K562 (cell line): ENCODE measurements around the gene SLC6A8. TPM values are rescaled to one million over a fixed set of nuclear protein-coding genes. Genes with fewer than 3 reads are reported as not detected.

Source experiments
- ATAC-seq: fragments of 200-7000 bp; cut with Tn5 transposase; 3 replicates; pipeline ENCODE4 v1.9.1; 2020; ENCODE audit warnings: moderate library complexity
- BruUV-seq: library from RNA; stranded (reverse); fragments of 400-500 nt; replicated peaks from 2 replicates; lab custom pipeline; 2021; lab: Mats Ljungman, UMichigan
- CTCF ChIA-PET: fragments of 300-600 bp; formaldehyde crosslinking; extraction: SDS; loops from one replicate; lab custom pipeline; 2021; ENCODE audit warnings: low intra/inter-chr PET ratio; lab: Yijun Ruan, JAX
- POLR2A ChIA-PET: fragments of 300-600, 350-650 bp; sonication (Branson Sonifier 250); formaldehyde crosslinking; extraction: SDS; loops from one replicate; lab custom pipeline; 2021; ENCODE audit warnings: antibody characterized with exemption, inconsistent platforms; lab: Yijun Ruan, JAX
- DNase-seq, 4 experiments: peaks; one replicate each; pipeline versions ENCODE4 v3.0.0 to v3.0.0-alpha.2; 2011 to 2018; ENCODE audit warnings: low spot score in 3 of 4, mixed read lengths in 3 of 4; ENCODE audit errors: extremely low read depth in 1 of 4
- FAIRE-seq: peaks from 2 replicates; lab custom pipeline; 2011; peaks lifted over from hg19 to GRCh38; lab: Jason Lieb, UNC
- H2AFZ ChIP-seq: 2 replicates; pipeline ENCODE4 v1.6.0; 2011; ENCODE audit warnings: low read depth, low read length, control low read depth, inconsistent platforms
- H3K27ac ChIP-seq: fragments of 200-600 bp; 3 replicates; pipeline ENCODE4 v1.8.0; 2011; ENCODE audit warnings: low read depth, mild to moderate bottlenecking, control low read depth, inconsistent platforms, low read length, moderate library complexity, mixed read lengths; ENCODE audit errors: extremely low read depth
- H3K27me3 ChIP-seq, 2 experiments: fragments of 300-600 bp in 1 of 2; 2 replicates in 1 of 2; 3 replicates in 1 of 2; pipeline versions ENCODE4 v1.6.0 to v1.8.0; 2011; ENCODE audit warnings: inconsistent platforms in 2 of 2, low read length in 2 of 2, mild to moderate bottlenecking in 1 of 2, mixed read lengths in 1 of 2, moderate library complexity in 1 of 2; ENCODE audit not compliant: control insufficient read depth in 2 of 2, insufficient read depth in 2 of 2
- H3K36me3 ChIP-seq: fragments of 300-600 bp; 3 replicates; pipeline ENCODE4 v1.8.0; 2011; ENCODE audit warnings: mild to moderate bottlenecking, low read length, inconsistent platforms; ENCODE audit not compliant: control insufficient read depth, insufficient read depth
- H3K4me1 ChIP-seq, 2 experiments: fragments of 200-600 bp in 1 of 2; replicated peaks in 1 of 2; 2 replicates in 1 of 2; 3 replicates in 1 of 2; pipeline versions ENCODE4 v1.5.1 to v1.8.0; 2011; ENCODE audit warnings: inconsistent platforms in 2 of 2, low read length in 2 of 2, mild to moderate bottlenecking in 1 of 2, mixed read lengths in 1 of 2, moderate library complexity in 1 of 2; ENCODE audit not compliant: control insufficient read depth in 2 of 2, insufficient read depth in 2 of 2
- H3K4me2 ChIP-seq: 2 replicates; pipeline ENCODE4 v1.6.1; 2011; ENCODE audit warnings: low read length, control low read depth, inconsistent platforms, mixed read lengths; ENCODE audit not compliant: insufficient read depth
- H3K4me3 ChIP-seq: fragments of 200-600 bp; sonication (generic), shearing (Covaris generic); 2 replicates; pipeline ENCODE4 v1.5.1; 2016; ENCODE audit warnings: control low read depth, inconsistent platforms
- H3K79me2 ChIP-seq: fragments of 200-600 bp; 3 replicates; pipeline ENCODE4 v1.8.0; 2011; ENCODE audit warnings: low read length, inconsistent platforms; ENCODE audit not compliant: control insufficient read depth, insufficient read depth
- H3K9ac ChIP-seq, 2 experiments: 2 replicates each; pipeline versions ENCODE4 v1.6.0 to v1.6.1; 2011; ENCODE audit warnings: low read depth in 2 of 2, low read length in 2 of 2, control low read depth in 1 of 2, inconsistent platforms in 1 of 2, mild to moderate bottlenecking in 1 of 2, mixed read lengths in 1 of 2; ENCODE audit not compliant: insufficient read depth in 1 of 2
- H3K9me1 ChIP-seq: one replicate; pipeline ENCODE4 v1.6.0; 2011; ENCODE audit warnings: inconsistent platforms, mild to moderate bottlenecking, low read length, moderate library complexity; ENCODE audit not compliant: control insufficient read depth, insufficient read depth
- H3K9me3 ChIP-seq: replicated peaks from 2 replicates; pipeline ENCODE4 v1.5.1; 2011; ENCODE audit warnings: low read depth, low read length, inconsistent platforms; ENCODE audit not compliant: control insufficient read depth, insufficient read depth
- H4K20me1 ChIP-seq: replicated peaks from 2 replicates; pipeline ENCODE4 v1.6.1; 2011; ENCODE audit warnings: low read length, inconsistent platforms, mixed read lengths; ENCODE audit not compliant: control insufficient read depth, insufficient read depth
- C11orf30 ChIP-seq: fragments of 450-650 bp; IDR thresholded peaks from 2 replicates; pipeline ENCODE4 v1.6.1; 2016; ENCODE audit warnings: low read depth, mild to moderate bottlenecking
- CREB1 ChIP-seq, 2 experiments: sonication (generic) in 1 of 2; formaldehyde crosslinking in 1 of 2; IDR thresholded peaks; 2 replicates each; pipeline versions ENCODE4 v1.6.1 to v1.8.0; 2012 to 2022; ENCODE audit warnings: inconsistent platforms in 1 of 2, mild to moderate bottlenecking in 1 of 2, missing genetic modification reagents in 1 of 2, moderate library complexity in 1 of 2
- CXXC5 ChIP-seq: fragments of 250-450 bp; sonication (Bioruptor Pico); IDR thresholded peaks from 2 replicates; pipeline ENCODE4 v1.8.0; 2022; ENCODE audit warnings: inconsistent platforms, mild to moderate bottlenecking, moderate library complexity
- HDGF ChIP-seq: fragments of 450-650 bp; IDR thresholded peaks from 2 replicates; pipeline ENCODE4 v1.6.1; 2016
- KDM5B ChIP-seq: fragments of 200-600 bp; sonication (generic); IDR thresholded peaks from 2 replicates; pipeline ENCODE4 v1.6.1; 2012; ENCODE audit warnings: low read depth, mild to moderate bottlenecking, moderate library complexity, low read length, control low read depth, inconsistent platforms; ENCODE audit not compliant: insufficient replicate concordance
- KLF1 ChIP-seq: fragments of 450-650 bp; IDR thresholded peaks from 2 replicates; pipeline ENCODE4 v1.6.1; 2016; ENCODE audit warnings: missing genetic modification characterization, missing compliant biosample characterization
- TAL1 ChIP-seq: fragments of 450-650 bp; IDR thresholded peaks from 2 replicates; pipeline ENCODE4 v1.6.1; 2016; ENCODE audit warnings: mild to moderate bottlenecking
- TCF3 ChIP-seq: sonication (generic); formaldehyde crosslinking; IDR thresholded peaks from 2 replicates; pipeline ENCODE4 v1.4.0; 2020; ENCODE audit warnings: mild to moderate bottlenecking, missing genetic modification reagents
- ZBTB17 ChIP-seq: fragments of 450-650 bp; formaldehyde crosslinking; IDR thresholded peaks from 2 replicates; pipeline ENCODE4 v1.4.0; 2020; ENCODE audit warnings: mild to moderate bottlenecking
- ZC3H4 ChIP-seq: sonication (generic); formaldehyde crosslinking; IDR thresholded peaks from 2 replicates; pipeline ENCODE4 v1.9.0; 2021; ENCODE audit warnings: missing genetic modification reagents, borderline replicate concordance
- WGBS: fragments of 100-300 bp; shearing (Covaris generic); methylation state at CpG from one replicate; pipeline ENCODE4 v1.1.6; 2016; ENCODE audit warnings: low coverage, mixed read lengths; ENCODE audit not compliant: insufficient coverage; ENCODE audit errors: missing lambda C conversion rate; 5-methylcytosine and 5-hydroxymethylcytosine counted together
- in situ Hi-C: fragments of 300-500 bp; cut with MboI; formaldehyde crosslinking; loops from 4 replicates; pipeline ENCODE4 v1.15.0; 2018; ENCODE audit warnings: inconsistent platforms, mixed read lengths
- intact Hi-C: fragments of 100-400 bp; cut with micrococcal nuclease; formaldehyde crosslinking; loops from 2 replicates; pipeline ENCODE4 v1.14.2; 2022
- polyA plus RNA-seq, 8 experiments: library from polyadenylated mRNA; depleted of rRNA in 4 of 8; stranded (reverse) in 5 of 8; unstranded in 3 of 8; fragments of >200 nt; fragmentation: Nextera tagmentation in 2 of 8; fragmentation: Illumina TruSeq in 1 of 8; extraction: Ambion mirVana in 2 of 8; extraction: Trizol in 1 of 8; gene quantifications; 2 replicates each; pipeline versions ENCODE4 v1.2.1 to v1.2.3, GENCODE V29; 2011 to 2014; ENCODE audit warnings: inconsistent platforms in 1 of 8, missing spikeins in 1 of 8
- total RNA-seq, 7 experiments: library from RNA; depleted of rRNA in 6 of 7; stranded (reverse); fragments of >200 nt in 6 of 7; fragmentation: Illumina TruSeq in 2 of 7; extraction: Trizol in 2 of 7; gene quantifications; 2 replicates each; pipeline versions ENCODE4 v1.2.1 to v1.2.3, GENCODE V29; 2011 to 2021; ENCODE audit warnings: low replicate concordance in 1 of 7
- TF ChIP-seq, protein P1 (sequence below): sonication (generic); formaldehyde crosslinking; IDR thresholded peaks from 2 replicates; pipeline ENCODE4 v1.8.0; 2022; ENCODE audit warnings: mild to moderate bottlenecking, low read depth, missing genetic modification reagents
- TF ChIP-seq, protein P2 (sequence below), 3 experiments: IDR thresholded peaks in 2 of 3; conservative IDR thresholded peaks in 1 of 3; 2 replicates each; pipeline ENCODE4 v1.5.1; 2011 to 2012; ENCODE audit warnings: low read length in 3 of 3, mild to moderate bottlenecking in 3 of 3, control low read depth in 2 of 3, improper control_type of control experiment in 1 of 3, inconsistent platforms in 1 of 3, low read depth in 1 of 3, mixed read lengths in 1 of 3, moderate library complexity in 1 of 3; ENCODE audit not compliant: insufficient read depth in 2 of 3
- TF ChIP-seq, protein P3 (sequence below), 2 experiments: fragments of 450-650 bp in 1 of 2; sonication (generic) in 1 of 2; formaldehyde crosslinking in 1 of 2; IDR thresholded peaks in 1 of 2; conservative IDR thresholded peaks in 1 of 2; 2 replicates each; pipeline versions ENCODE4 v1.6.1 to v1.8.1; 2016 to 2023; ENCODE audit warnings: mild to moderate bottlenecking in 2 of 2, moderate library complexity in 2 of 2, inconsistent platforms in 1 of 2, missing genetic modification reagents in 1 of 2

Gene SLC6A8
- total and polyA plus RNA-seq, 9 of the 15 experiments (the other 6 are each of a cell fraction or from before 2014, with no cell fraction given) = 0.68 to 144 (median 34.3) TPM

DNA sequence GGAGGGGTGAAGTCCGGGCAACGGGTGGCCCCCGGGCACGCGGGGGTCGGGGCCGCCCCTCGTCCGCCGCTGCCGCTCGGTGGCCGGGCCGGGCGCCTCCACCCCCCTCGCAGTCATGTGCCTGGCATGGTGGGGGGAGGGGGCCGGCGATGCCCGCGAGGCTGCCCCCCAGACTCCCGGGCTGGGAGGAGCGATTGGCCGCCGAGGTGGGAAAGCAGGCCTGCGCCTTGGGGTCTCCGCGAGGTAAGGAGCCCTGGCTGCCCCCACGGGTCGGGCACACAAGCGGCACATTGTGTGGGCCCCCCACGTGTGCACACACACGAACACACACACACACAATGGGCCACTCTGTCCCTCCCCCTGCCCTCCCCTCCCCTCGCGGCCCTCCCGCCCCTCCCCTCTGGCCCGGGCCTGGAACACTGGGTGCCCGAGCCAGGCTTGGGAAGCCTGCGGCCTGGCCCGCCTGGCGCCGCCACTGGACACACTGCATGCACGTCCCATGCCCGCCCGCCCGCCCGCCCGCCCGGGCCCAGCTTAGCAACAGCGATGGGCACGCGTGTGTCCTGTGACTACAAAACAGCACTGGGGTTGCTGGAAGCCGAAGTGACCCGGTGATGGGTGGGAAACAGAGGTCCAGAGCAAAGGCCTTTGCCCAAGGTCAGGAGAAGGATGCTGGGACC lies 1.3 kb downstream of the SLC6A8 start (continued):
- TF ChIP-seq, protein P1, sequence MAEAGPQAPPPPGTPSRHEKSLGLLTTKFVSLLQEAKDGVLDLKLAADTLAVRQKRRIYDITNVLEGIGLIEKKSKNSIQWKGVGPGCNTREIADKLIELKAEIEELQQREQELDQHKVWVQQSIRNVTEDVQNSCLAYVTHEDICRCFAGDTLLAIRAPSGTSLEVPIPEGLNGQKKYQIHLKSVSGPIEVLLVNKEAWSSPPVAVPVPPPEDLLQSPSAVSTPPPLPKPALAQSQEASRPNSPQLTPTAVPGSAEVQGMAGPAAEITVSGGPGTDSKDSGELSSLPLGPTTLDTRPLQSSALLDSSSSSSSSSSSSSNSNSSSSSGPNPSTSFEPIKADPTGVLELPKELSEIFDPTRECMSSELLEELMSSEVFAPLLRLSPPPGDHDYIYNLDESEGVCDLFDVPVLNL (CRISPR knock-in tag) = no peak

DNA sequence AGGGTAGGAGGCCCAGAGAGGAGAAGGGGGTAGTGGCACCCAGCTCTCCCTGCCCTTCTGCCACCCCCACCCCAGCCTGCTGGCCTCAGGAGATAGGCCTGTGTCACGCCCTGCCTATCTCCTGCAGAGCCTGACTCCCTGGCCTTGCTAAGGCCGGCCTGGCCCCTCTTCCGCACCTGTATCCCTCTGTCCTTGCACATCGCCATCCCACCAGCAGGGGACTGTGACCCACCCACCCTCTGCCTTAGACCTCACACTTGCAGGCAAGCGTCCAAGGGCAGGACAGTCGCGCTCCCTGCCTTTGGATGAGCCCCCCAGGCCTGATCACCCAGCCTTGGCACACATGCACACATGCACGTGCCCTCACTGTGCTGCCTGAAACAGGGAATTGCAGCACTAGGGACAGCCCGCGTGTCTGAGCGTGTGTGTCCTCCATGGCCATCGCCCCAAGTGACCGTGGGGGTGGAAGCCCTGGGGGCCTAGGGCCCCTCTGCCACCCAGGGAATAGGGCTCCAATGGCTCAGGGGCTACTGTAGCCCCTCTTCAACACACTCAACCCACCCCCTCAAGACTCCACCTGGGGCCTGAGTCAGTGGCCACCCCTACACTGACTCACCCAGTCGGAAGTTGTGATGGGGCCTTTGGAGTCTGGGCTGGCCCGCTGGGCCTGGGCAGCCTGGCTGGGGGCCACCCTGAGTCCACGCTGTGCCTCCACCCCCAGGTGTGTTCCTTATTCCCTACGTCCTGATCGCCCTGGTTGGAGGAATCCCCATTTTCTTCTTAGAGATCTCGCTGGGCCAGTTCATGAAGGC lies 2.1 kb downstream of the SLC6A8 start:
- peak overlapping the region; percentile 32; the same call in 1 of the 3 replicates for H3K27ac ChIP-seq
- ChIA-PET CTCF (no interaction called here), POLR2A (interaction anchor here (0.8 kb wide), 1 partner anchor 19 kb away, joined by 4 read pairs; no protein-coding TSS in a partner anchor)
- TSS peak; percentile 48 for BruUV-seq
- FAIRE-seq (peak; percentile 15), ATAC-seq (peak; percentile 70), DNase-seq (peak; percentile 56 to 79 (median 64))
- peaks cover 4% of the 10 kb centered on the region for H3K9me1 ChIP-seq
- peaks cover 37% of the 10 kb centered on the region for H3K79me2 ChIP-seq
- H3K4me2 ChIP-seq = peak overlapping the region; percentile 82
- H3K4me1 ChIP-seq = peaks cover 16 to 85% of the 10 kb centered on the region in 2 experiments; a peak in 4 of 5 replicates
- WGBS = 37% methylated on average over 13 of the region's 19 CpGs
- peak overlapping the region; percentile 60 to 90 for H3K9ac ChIP-seq
- no peaks in the 10 kb centered on the region for H3K27me3 ChIP-seq
- peak overlapping the region; percentile 39 for H3K4me3 ChIP-seq
- peaks cover 46% of the 10 kb centered on the region; the same call in 1 of the 3 replicates for H3K36me3 ChIP-seq
- no peaks in the 10 kb centered on the region for H3K9me3 ChIP-seq
- H4K20me1 ChIP-seq = peaks cover 13% of the 10 kb centered on the region
- no peak overlapping the region for H2AFZ ChIP-seq
- intact Hi-C loops = no loop called here
- in situ Hi-C loops = no loop called here
- TF ChIP-seq KLF1 (tag) (no peak; the same call in 1 of the 2 replicates), CREB1 (IDR thresholded peaks at IDR 0.05) (peak; percentile 22; the same call in 1 of the 2 replicates), CREB1 (CRISPR knock-in tag; IDR thresholded peaks at IDR 0.05) (no peak), TCF3 (CRISPR knock-in tag) (peak; percentile 73), C11orf30 (no peak), ZBTB17 (no peak), HDGF (0 out of 2 replicates have a peak, but pooled peaks have one; percentile 60), KDM5B (peak; percentile 36), ZC3H4 (peak; percentile 83; the same call in 1 of the 2 replicates), CXXC5 (CRISPR knock-in tag) (0 out of 2 replicates have a peak, but pooled peaks have one; percentile 19), TAL1 (peak; percentile 62)
- TF ChIP-seq, protein P2, sequence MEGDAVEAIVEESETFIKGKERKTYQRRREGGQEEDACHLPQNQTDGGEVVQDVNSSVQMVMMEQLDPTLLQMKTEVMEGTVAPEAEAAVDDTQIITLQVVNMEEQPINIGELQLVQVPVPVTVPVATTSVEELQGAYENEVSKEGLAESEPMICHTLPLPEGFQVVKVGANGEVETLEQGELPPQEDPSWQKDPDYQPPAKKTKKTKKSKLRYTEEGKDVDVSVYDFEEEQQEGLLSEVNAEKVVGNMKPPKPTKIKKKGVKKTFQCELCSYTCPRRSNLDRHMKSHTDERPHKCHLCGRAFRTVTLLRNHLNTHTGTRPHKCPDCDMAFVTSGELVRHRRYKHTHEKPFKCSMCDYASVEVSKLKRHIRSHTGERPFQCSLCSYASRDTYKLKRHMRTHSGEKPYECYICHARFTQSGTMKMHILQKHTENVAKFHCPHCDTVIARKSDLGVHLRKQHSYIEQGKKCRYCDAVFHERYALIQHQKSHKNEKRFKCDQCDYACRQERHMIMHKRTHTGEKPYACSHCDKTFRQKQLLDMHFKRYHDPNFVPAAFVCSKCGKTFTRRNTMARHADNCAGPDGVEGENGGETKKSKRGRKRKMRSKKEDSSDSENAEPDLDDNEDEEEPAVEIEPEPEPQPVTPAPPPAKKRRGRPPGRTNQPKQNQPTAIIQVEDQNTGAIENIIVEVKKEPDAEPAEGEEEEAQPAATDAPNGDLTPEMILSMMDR (IDR thresholded peaks at IDR 0.05 in 2 of 3, conservative IDR thresholded peaks at IDR 0.05 in 1 of 3; ENCODE audit: insufficient read depth in 2 of 3, low read depth in 1 of 3, low read length in 3 of 3) = peak; percentile 34 to 52 (median 35); a peak in 5 of 6 replicates
- TF ChIP-seq, protein P3, sequence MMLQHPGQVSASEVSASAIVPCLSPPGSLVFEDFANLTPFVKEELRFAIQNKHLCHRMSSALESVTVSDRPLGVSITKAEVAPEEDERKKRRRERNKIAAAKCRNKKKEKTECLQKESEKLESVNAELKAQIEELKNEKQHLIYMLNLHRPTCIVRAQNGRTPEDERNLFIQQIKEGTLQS (IDR thresholded peaks at IDR 0.05) = peak; percentile 15; the same call in 1 of the 2 replicates
- TF ChIP-seq, protein P3 (CRISPR knock-in tag; conservative IDR thresholded peaks at IDR 0.05) = no peak
